ENCODE data around the gene SAMSN1. TPM values are rescaled to one million over a fixed set of nuclear protein-coding genes. Genes with fewer than 3 reads are reported as not detected.

Gene SAMSN1
- total and polyA plus RNA-seq, 9 of the 15 experiments (the other 6 are each of a cell fraction or from before 2014, with no cell fraction given), result 101 to 223 (median 159) TPM

- H3K9me3 ChIP-seq (replicated peaks; ENCODE audit: control insufficient read depth, insufficient read depth, low read depth, low read length), result peaks cover 5% of the 10 kb centered on the region
- H3K36me3 ChIP-seq (ENCODE audit: control insufficient read depth, insufficient read depth, low read length), result peaks cover 71% of the 10 kb centered on the region
- no peak overlapping the region for H3K4me3 ChIP-seq
- no peaks in the 10 kb centered on the region for H3K27me3 ChIP-seq (ENCODE audit: control insufficient read depth in 2 of 2, insufficient read depth in 2 of 2, low read length in 2 of 2)
- ChIA-PET CTCF (ENCODE audit: low intra/inter-chr PET ratio) (no interaction called here), POLR2A (interaction anchor here (1.1 to 1.6 kb wide), 5 partner anchors 11 to 73 kb away, joined by 3 to 5 read pairs (median 3); no protein-coding TSS in a partner anchor)
- no peaks in the 10 kb centered on the region for H3K9me1 ChIP-seq (ENCODE audit: control insufficient read depth, insufficient read depth, low read length)
- H2AFZ ChIP-seq (ENCODE audit: low read depth, low read length), result no peak overlapping the region
- peaks cover 3 to 42% of the 10 kb centered on the region in 2 experiments for H3K4me1 ChIP-seq (replicated peaks in 1 of 2; ENCODE audit: control insufficient read depth in 2 of 2, insufficient read depth in 2 of 2, low read length in 2 of 2)
- H4K20me1 ChIP-seq (replicated peaks; ENCODE audit: control insufficient read depth, insufficient read depth, low read length), result peaks cover 19% of the 10 kb centered on the region
- intact Hi-C loops (cut with micrococcal nuclease) (loop anchor here (5.0 kb wide), 1 partner anchor 145 kb away; no protein-coding TSS in a partner anchor), in situ Hi-C loops (cut with MboI) (no loop called here)
- peak overlapping the region; percentile 34 for H3K4me2 ChIP-seq (ENCODE audit: insufficient read depth, low read length)
- no TSS peak for BruUV-seq (replicated peaks)
- peak in 1 of 4 experiments; percentile 64 for DNase-seq (ENCODE audit: extremely low read depth in 1 of 4, low spot score in 3 of 4)
- H3K79me2 ChIP-seq (ENCODE audit: control insufficient read depth, insufficient read depth, low read length), result peaks cover 99% of the 10 kb centered on the region
- peak overlapping the region; percentile 46 for H3K27ac ChIP-seq (ENCODE audit: extremely low read depth, low read depth, low read length)
- H3K9ac ChIP-seq (ENCODE audit: insufficient read depth in 1 of 2, low read depth in 2 of 2, low read length in 2 of 2), result peak overlapping the region; percentile 32 to 57; a peak in 3 of 4 replicates
- ATAC-seq, result peak; percentile 29
- WGBS (ENCODE audit: insufficient coverage, low coverage, missing lambda C conversion rate), result 34% methylated on average over 3 of the region's 3 CpGs
- peak; percentile 23 for FAIRE-seq
- peak; percentile 43 for TF ChIP-seq SMARCB1 (IDR thresholded peaks at IDR 0.05; ENCODE audit: insufficient read length, low read depth)
- no peak for TF ChIP-seq PBX2 (CRISPR knock-in tag; IDR thresholded peaks at IDR 0.05; ENCODE audit: low read depth)
- peak; percentile 77 for TF ChIP-seq PBX2 (tag; conservative IDR thresholded peaks at IDR 0.05; ENCODE audit: low read depth)
- no peak for TF ChIP-seq ZBTB40 (IDR thresholded peaks at IDR 0.05)
- TF ChIP-seq ZBTB40 (CRISPR knock-in tag; IDR thresholded peaks at IDR 0.05), result no peak
- TF ChIP-seq PCBP2 (IDR thresholded peaks at IDR 0.05; ENCODE audit: low read depth, low read length, poor library complexity, severe bottlenecking), result no peak
- TF ChIP-seq ZNF354B (CRISPR knock-in tag; IDR thresholded peaks at IDR 0.05), result no peak
- 0 out of 2 replicates have a peak, but pooled peaks have one; percentile 41 for TF ChIP-seq POLR2A (conservative IDR thresholded peaks at IDR 0.05)
- TF ChIP-seq NR2C1 (IDR thresholded peaks at IDR 0.05), result no peak
- TF ChIP-seq NR2C1 (tag; IDR thresholded peaks at IDR 0.05), result no peak
- no peak for TF ChIP-seq ELF1 (tag; IDR thresholded peaks at IDR 0.05)
- no peak for TF ChIP-seq WHSC1 (IDR thresholded peaks at IDR 0.05; ENCODE audit: low read length)
These were observed 14.3 kb downstream of the SAMSN1 start for GRCh38 chr21:14531757-14532316.

Data from K562 (cell line).